GM12892 (cell line): ENCODE measurements around the gene FGFRL1.
A peak's percentile ranks its signal among the peaks of the same experiment; 100 is the strongest.
"Not testable (repeated sequence)": the region's sequence is repeated elsewhere in the genome, so short reads cannot be mapped to it uniquely, and the experiment has no call there.

ENCODE experiments used
- DNase-seq: peaks from one replicate; pipeline ENCODE4 v3.0.0; 2011; ENCODE audit not compliant: insufficient read length
- FAIRE-seq: peaks from 2 replicates; lab custom pipeline; 2011; peaks lifted over from hg19 to GRCh38; lab: Jason Lieb, UNC
- POLR2A ChIP-seq: IDR thresholded peaks from 2 replicates; pipeline ENCODE4 v1.6.1; 2011; ENCODE audit warnings: low read depth, low read length, control low read depth
- POLR2AphosphoS5 ChIP-seq: IDR thresholded peaks from 2 replicates; pipeline ENCODE4 v1.6.1; 2011; ENCODE audit warnings: low read depth, low read length, control low read depth
- TAF1 ChIP-seq: IDR thresholded peaks from 2 replicates; pipeline ENCODE4 v1.6.1; 2011; ENCODE audit warnings: low read depth, mild to moderate bottlenecking, control low read depth, low read length, borderline replicate concordance

Gene FGFRL1

GRCh38 chr4:1050486-1051213, 39.2 kb downstream of the FGFRL1 start:
- no peak for FAIRE-seq
- DNase-seq = peak; percentile 3
- TF ChIP-seq POLR2AphosphoS5 (no peak), POLR2A (no peak), TAF1 (no peak)

- FAIRE-seq = no peak
- no peak for DNase-seq
- TF ChIP-seq TAF1 = no peak
- TF ChIP-seq POLR2A = no peak
- TF ChIP-seq POLR2AphosphoS5 = no peak
These were observed 40.0 kb downstream of the FGFRL1 start for GRCh38 chr4:1051472-1051871.

- FAIRE-seq (no peak), DNase-seq (no peak)
- no peak for TF ChIP-seq TAF1
- TF ChIP-seq POLR2A = no peak
- no peak for TF ChIP-seq POLR2AphosphoS5
These were observed 40.8 kb downstream of the FGFRL1 start for GRCh38 chr4:1052231-1052671.

- no peak for TF ChIP-seq POLR2A
- TF ChIP-seq TAF1 = no peak
- TF ChIP-seq POLR2AphosphoS5 = no peak
- DNase-seq (no peak), FAIRE-seq (no peak)
These were observed 41.7 kb downstream of the FGFRL1 start for GRCh38 chr4:1053080-1053661.

- DNase-seq, FAIRE-seq: not testable (repeated sequence)
These were observed 42.5 kb downstream of the FGFRL1 start for GRCh38 chr4:1053891-1054290.

- not testable (repeated sequence) for DNase-seq, FAIRE-seq
These were observed 43.3 kb downstream of the FGFRL1 start for GRCh38 chr4:1054696-1055242.

GRCh38 chr4:1055243-1055701, 43.8 kb downstream of the FGFRL1 start:
- not testable (repeated sequence) for DNase-seq, FAIRE-seq

GRCh38 chr4:1055721-1056590, 44.5 kb downstream of the FGFRL1 start:
- FAIRE-seq (no peak), DNase-seq (no peak)
- TF ChIP-seq POLR2AphosphoS5 (no peak), POLR2A (no peak), TAF1 (no peak)

GRCh38 chr4:1056671-1057402, 45.4 kb downstream of the FGFRL1 start:
- no peak for FAIRE-seq
- TF ChIP-seq POLR2A = no peak
- no peak for TF ChIP-seq TAF1
- no peak for TF ChIP-seq POLR2AphosphoS5

GRCh38 chr4:1057403-1057745, 45.9 kb downstream of the FGFRL1 start:
- no peak for DNase-seq
- no peak for FAIRE-seq
- no peak for TF ChIP-seq POLR2A
- no peak for TF ChIP-seq TAF1
- TF ChIP-seq POLR2AphosphoS5 = no peak

More at GRCh38 chr4:1056671-1057402, 45.4 kb downstream of the FGFRL1 start:
- no peak for DNase-seq
